Liver (tissue), 9 donors: ENCODE data around the gene ZNF541. TPM values are rescaled to one million over a fixed set of nuclear protein-coding genes. Genes with fewer than 3 reads are reported as not detected.

Experiments
- DNase-seq: peaks from one replicate; pipeline ENCODE4 v3.0.0-alpha.2; 2017; ENCODE audit warnings: low spot score
- H3K27ac ChIP-seq, 2 donors: one replicate each; pipeline ENCODE4 v1.7.0; 2013; ENCODE audit warnings: inconsistent platforms in 2 of 2, low read length in 2 of 2, control low read depth in 1 of 2, low read depth in 1 of 2, mild to moderate bottlenecking in 1 of 2
- H3K27me3 ChIP-seq, 4 donors: one replicate each; pipeline versions ENCODE4 v1.6.1 to v1.7.0; 2013; ENCODE audit warnings: low read length in 3 of 4, inconsistent platforms in 1 of 4, mild to moderate bottlenecking in 1 of 4, moderate library complexity in 1 of 4; ENCODE audit not compliant: control insufficient read depth in 4 of 4, insufficient read depth in 4 of 4
- H3K36me3 ChIP-seq, 4 donors: one replicate each; pipeline versions ENCODE4 v1.6.1 to v1.7.0; 2013; ENCODE audit warnings: low read length in 3 of 4, mild to moderate bottlenecking in 3 of 4, low read depth in 1 of 4, moderate library complexity in 1 of 4; ENCODE audit not compliant: control insufficient read depth in 4 of 4, insufficient read depth in 3 of 4
- H3K4me1 ChIP-seq, 4 donors: one replicate each; pipeline versions ENCODE4 v1.6.1 to v1.7.0; 2013; ENCODE audit warnings: low read length in 3 of 4, mild to moderate bottlenecking in 3 of 4, moderate library complexity in 1 of 4; ENCODE audit not compliant: control insufficient read depth in 4 of 4, insufficient read depth in 4 of 4
- H3K4me3 ChIP-seq, 3 donors: one replicate each; pipeline versions ENCODE4 v1.6.1 to v1.7.0; 2013; ENCODE audit warnings: low read length in 3 of 3, control low read depth in 1 of 3, low read depth in 1 of 3, mild to moderate bottlenecking in 1 of 3
- H3K9ac ChIP-seq, 2 donors: one replicate each; pipeline ENCODE4 v1.7.0; 2013; ENCODE audit warnings: low read length in 2 of 2, mild to moderate bottlenecking in 2 of 2, moderate library complexity in 2 of 2, control low read depth in 1 of 2, low read depth in 1 of 2
- H3K9me3 ChIP-seq, 4 donors: one replicate each; pipeline versions ENCODE4 v1.6.1 to v1.7.0; 2013; ENCODE audit warnings: low read length in 3 of 4; ENCODE audit not compliant: control insufficient read depth in 4 of 4
- EGR1 ChIP-seq, 2 donors: IDR thresholded peaks; 2 replicates each; pipeline ENCODE4 v1.6.1; 2016 to 2018; ENCODE audit warnings: antibody characterized with exemption in 2 of 2, low read depth in 2 of 2
- FOXA1 ChIP-seq: IDR thresholded peaks from 2 replicates; pipeline ENCODE4 v1.6.1; 2016; ENCODE audit warnings: antibody characterized with exemption
- FOXA2 ChIP-seq: IDR thresholded peaks from 2 replicates; pipeline ENCODE4 v1.6.1; 2016; ENCODE audit warnings: antibody characterized with exemption
- GABPA ChIP-seq, 2 donors: IDR thresholded peaks in 1 of 2; conservative IDR thresholded peaks in 1 of 2; 2 replicates each; pipeline ENCODE4 v1.6.1; 2016; ENCODE audit warnings: antibody characterized with exemption in 2 of 2, mild to moderate bottlenecking in 1 of 2, moderate library complexity in 1 of 2
- HNF4A ChIP-seq, 2 donors: conservative IDR thresholded peaks; 2 replicates each; pipeline ENCODE4 v1.6.1; 2016; ENCODE audit warnings: antibody characterized with exemption in 2 of 2, mild to moderate bottlenecking in 2 of 2
- HNF4G ChIP-seq: IDR thresholded peaks from 2 replicates; pipeline ENCODE4 v1.6.1; 2016; ENCODE audit warnings: antibody characterized with exemption
- MAX ChIP-seq: IDR thresholded peaks from 2 replicates; pipeline ENCODE4 v1.6.1; 2016; ENCODE audit warnings: antibody characterized with exemption
- NR2F2 ChIP-seq: IDR thresholded peaks from 2 replicates; pipeline ENCODE4 v1.6.1; 2016; ENCODE audit warnings: antibody characterized with exemption
- RAD21 ChIP-seq, 2 donors: IDR thresholded peaks; 2 replicates each; pipeline ENCODE4 v1.6.1; 2016; ENCODE audit warnings: antibody characterized with exemption in 2 of 2, mild to moderate bottlenecking in 2 of 2
- RXRA ChIP-seq, 2 donors: IDR thresholded peaks; 2 replicates each; pipeline ENCODE4 v1.6.1; 2017 to 2018; ENCODE audit warnings: antibody characterized with exemption in 2 of 2, mild to moderate bottlenecking in 1 of 2
- SP1 ChIP-seq: IDR thresholded peaks from 2 replicates; pipeline ENCODE4 v1.6.1; 2018; ENCODE audit warnings: antibody characterized with exemption, mild to moderate bottlenecking
- TAF1 ChIP-seq: conservative IDR thresholded peaks from 2 replicates; pipeline ENCODE4 v1.6.1; 2016; ENCODE audit warnings: antibody characterized with exemption, mild to moderate bottlenecking
- YY1 ChIP-seq: IDR thresholded peaks from 2 replicates; pipeline ENCODE4 v1.6.1; 2016; ENCODE audit warnings: antibody characterized with exemption, mild to moderate bottlenecking
- WGBS: extraction: QIAGEN DNeasy Blood & Tissue Kit; methylation state at CpG from one replicate; pipeline ENCODE4 v1.1.7; 2013; 5-methylcytosine and 5-hydroxymethylcytosine counted together
- polyA plus RNA-seq, 2 donors: library from polyadenylated mRNA; stranded (reverse) in 1 of 2; unstranded in 1 of 2; fragments of 200-250 nt in 1 of 2; fragments of >200 nt in 1 of 2; fragmentation: Nextera tagmentation in 1 of 2; extraction: Ambion mirVana in 1 of 2; gene quantifications; one replicate each; pipeline versions ENCODE4 v1.2.1 to v1.2.3, GENCODE V29; 2013 to 2015
- total RNA-seq, 2 donors: library from RNA; depleted of rRNA; stranded (reverse); fragments of >200 nt; gene quantifications; one replicate each; pipeline ENCODE4 v1.2.3, GENCODE V29; 2014
- TF ChIP-seq, protein P1 (sequence below): IDR thresholded peaks from 2 replicates; pipeline ENCODE4 v1.6.1; 2016; ENCODE audit warnings: antibody characterized with exemption
- TF ChIP-seq, protein P2 (sequence below): IDR thresholded peaks from 2 replicates; pipeline ENCODE4 v1.6.1; 2016; ENCODE audit warnings: antibody characterized with exemption
- TF ChIP-seq, protein P3 (sequence below): fragments of 150-350 bp; IDR thresholded peaks from 2 replicates; pipeline ENCODE4 v1.5.1; 2017; ENCODE audit warnings: improper control_type of control experiment, low read depth, low read length; ENCODE audit not compliant: missing input control
- TF ChIP-seq, protein P4 (sequence below): IDR thresholded peaks from 2 replicates; pipeline ENCODE4 v1.6.1; 2016; ENCODE audit warnings: antibody characterized with exemption, mild to moderate bottlenecking
- donor health status: healthy.
- donor health status: healthy.
- donor health status: healthy.
- donor health status: healthy.
- donor health status: healthy.

Gene ZNF541
- total and polyA plus RNA-seq, 4 donors = 0.05 to 0.09 (median 0.08) TPM; not detected in 1

GRCh38 chr19:47593860-47594259, 20.9 kb upstream of the ZNF541 start:
- TF ChIP-seq, protein P1, sequence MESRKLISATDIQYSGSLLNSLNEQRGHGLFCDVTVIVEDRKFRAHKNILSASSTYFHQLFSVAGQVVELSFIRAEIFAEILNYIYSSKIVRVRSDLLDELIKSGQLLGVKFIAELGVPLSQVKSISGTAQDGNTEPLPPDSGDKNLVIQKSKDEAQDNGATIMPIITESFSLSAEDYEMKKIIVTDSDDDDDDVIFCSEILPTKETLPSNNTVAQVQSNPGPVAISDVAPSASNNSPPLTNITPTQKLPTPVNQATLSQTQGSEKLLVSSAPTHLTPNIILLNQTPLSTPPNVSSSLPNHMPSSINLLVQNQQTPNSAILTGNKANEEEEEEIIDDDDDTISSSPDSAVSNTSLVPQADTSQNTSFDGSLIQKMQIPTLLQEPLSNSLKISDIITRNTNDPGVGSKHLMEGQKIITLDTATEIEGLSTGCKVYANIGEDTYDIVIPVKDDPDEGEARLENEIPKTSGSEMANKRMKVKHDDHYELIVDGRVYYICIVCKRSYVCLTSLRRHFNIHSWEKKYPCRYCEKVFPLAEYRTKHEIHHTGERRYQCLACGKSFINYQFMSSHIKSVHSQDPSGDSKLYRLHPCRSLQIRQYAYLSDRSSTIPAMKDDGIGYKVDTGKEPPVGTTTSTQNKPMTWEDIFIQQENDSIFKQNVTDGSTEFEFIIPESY = no peak
- TF ChIP-seq, protein P2, sequence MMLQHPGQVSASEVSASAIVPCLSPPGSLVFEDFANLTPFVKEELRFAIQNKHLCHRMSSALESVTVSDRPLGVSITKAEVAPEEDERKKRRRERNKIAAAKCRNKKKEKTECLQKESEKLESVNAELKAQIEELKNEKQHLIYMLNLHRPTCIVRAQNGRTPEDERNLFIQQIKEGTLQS = no peak
- TF ChIP-seq HNF4G = no peak
- no peak for TF ChIP-seq FOXA2
- TF ChIP-seq, protein P3, sequence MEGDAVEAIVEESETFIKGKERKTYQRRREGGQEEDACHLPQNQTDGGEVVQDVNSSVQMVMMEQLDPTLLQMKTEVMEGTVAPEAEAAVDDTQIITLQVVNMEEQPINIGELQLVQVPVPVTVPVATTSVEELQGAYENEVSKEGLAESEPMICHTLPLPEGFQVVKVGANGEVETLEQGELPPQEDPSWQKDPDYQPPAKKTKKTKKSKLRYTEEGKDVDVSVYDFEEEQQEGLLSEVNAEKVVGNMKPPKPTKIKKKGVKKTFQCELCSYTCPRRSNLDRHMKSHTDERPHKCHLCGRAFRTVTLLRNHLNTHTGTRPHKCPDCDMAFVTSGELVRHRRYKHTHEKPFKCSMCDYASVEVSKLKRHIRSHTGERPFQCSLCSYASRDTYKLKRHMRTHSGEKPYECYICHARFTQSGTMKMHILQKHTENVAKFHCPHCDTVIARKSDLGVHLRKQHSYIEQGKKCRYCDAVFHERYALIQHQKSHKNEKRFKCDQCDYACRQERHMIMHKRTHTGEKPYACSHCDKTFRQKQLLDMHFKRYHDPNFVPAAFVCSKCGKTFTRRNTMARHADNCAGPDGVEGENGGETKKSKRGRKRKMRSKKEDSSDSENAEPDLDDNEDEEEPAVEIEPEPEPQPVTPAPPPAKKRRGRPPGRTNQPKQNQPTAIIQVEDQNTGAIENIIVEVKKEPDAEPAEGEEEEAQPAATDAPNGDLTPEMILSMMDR = no peak
- no peak for TF ChIP-seq TAF1
- no peak for TF ChIP-seq YY1
- TF ChIP-seq, protein P4, sequence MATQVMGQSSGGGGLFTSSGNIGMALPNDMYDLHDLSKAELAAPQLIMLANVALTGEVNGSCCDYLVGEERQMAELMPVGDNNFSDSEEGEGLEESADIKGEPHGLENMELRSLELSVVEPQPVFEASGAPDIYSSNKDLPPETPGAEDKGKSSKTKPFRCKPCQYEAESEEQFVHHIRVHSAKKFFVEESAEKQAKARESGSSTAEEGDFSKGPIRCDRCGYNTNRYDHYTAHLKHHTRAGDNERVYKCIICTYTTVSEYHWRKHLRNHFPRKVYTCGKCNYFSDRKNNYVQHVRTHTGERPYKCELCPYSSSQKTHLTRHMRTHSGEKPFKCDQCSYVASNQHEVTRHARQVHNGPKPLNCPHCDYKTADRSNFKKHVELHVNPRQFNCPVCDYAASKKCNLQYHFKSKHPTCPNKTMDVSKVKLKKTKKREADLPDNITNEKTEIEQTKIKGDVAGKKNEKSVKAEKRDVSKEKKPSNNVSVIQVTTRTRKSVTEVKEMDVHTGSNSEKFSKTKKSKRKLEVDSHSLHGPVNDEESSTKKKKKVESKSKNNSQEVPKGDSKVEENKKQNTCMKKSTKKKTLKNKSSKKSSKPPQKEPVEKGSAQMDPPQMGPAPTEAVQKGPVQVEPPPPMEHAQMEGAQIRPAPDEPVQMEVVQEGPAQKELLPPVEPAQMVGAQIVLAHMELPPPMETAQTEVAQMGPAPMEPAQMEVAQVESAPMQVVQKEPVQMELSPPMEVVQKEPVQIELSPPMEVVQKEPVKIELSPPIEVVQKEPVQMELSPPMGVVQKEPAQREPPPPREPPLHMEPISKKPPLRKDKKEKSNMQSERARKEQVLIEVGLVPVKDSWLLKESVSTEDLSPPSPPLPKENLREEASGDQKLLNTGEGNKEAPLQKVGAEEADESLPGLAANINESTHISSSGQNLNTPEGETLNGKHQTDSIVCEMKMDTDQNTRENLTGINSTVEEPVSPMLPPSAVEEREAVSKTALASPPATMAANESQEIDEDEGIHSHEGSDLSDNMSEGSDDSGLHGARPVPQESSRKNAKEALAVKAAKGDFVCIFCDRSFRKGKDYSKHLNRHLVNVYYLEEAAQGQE = no peak
- TF ChIP-seq RXRA (IDR thresholded peaks at IDR 0.05) = no peak
- no peak for TF ChIP-seq RAD21 (IDR thresholded peaks at IDR 0.05)
- TF ChIP-seq MAX = no peak
- TF ChIP-seq NR2F2 = no peak
- TF ChIP-seq SP1 = no peak
- TF ChIP-seq GABPA (IDR thresholded peaks at IDR 0.05 in 1 of 2, conservative IDR thresholded peaks at IDR 0.05 in 1 of 2) = no peak
- no peak for TF ChIP-seq HNF4A (conservative IDR thresholded peaks at IDR 0.05)
- no peak for TF ChIP-seq EGR1 (IDR thresholded peaks at IDR 0.05; ENCODE audit: low read depth in 2 of 2)
- TF ChIP-seq FOXA1 = no peak
- H3K36me3 ChIP-seq = no peaks in the 10 kb centered on the region
- no peak overlapping the region for H3K4me3 ChIP-seq
- H3K27me3 ChIP-seq = no peaks in the 10 kb centered on the region
- WGBS = 89% methylated on average over 6 of the region's 6 CpGs
- no peaks in the 10 kb centered on the region for H3K9me3 ChIP-seq
- DNase-seq = no peak
- no peak overlapping the region for H3K9ac ChIP-seq
- H3K4me1 ChIP-seq = no peaks in the 10 kb centered on the region
- H3K27ac ChIP-seq = no peak overlapping the region

GRCh38 chr19:47589824-47590223, 16.9 kb upstream of the ZNF541 start:
- no peak overlapping the region for H3K27ac ChIP-seq
- no peak overlapping the region for H3K9ac ChIP-seq
- H3K36me3 ChIP-seq = no peaks in the 10 kb centered on the region
- TF ChIP-seq EGR1 (IDR thresholded peaks at IDR 0.05; ENCODE audit: low read depth in 2 of 2) (no peak), RAD21 (IDR thresholded peaks at IDR 0.05) (no peak), TAF1 (no peak), FOXA1 (no peak), RXRA (IDR thresholded peaks at IDR 0.05) (no peak)
- TF ChIP-seq, protein P4 = no peak
- H3K9me3 ChIP-seq = peaks cover 0 to 6% (median 3%) of the 10 kb centered on the region in 4 donors
- H3K27me3 ChIP-seq = no peaks in the 10 kb centered on the region
- H3K4me1 ChIP-seq = no peaks in the 10 kb centered on the region
- 64% methylated on average over 7 of the region's 7 CpGs for WGBS
- DNase-seq = no peak
- H3K4me3 ChIP-seq = no peak overlapping the region
